Vagina (tissue), 2 donors: ENCODE measurements around the gene FECH. TPM values are rescaled to one million over a fixed set of nuclear protein-coding genes. Genes with fewer than 3 reads are reported as not detected.

Experiments used
- DNase-seq, 2 donors: peaks; one replicate each; pipeline ENCODE4 v3.0.0-alpha.2; 2017; ENCODE audit errors: extremely low spot score in 2 of 2
- H3K27ac ChIP-seq: fragments of 200-600 bp; sonication (generic); one replicate; pipeline ENCODE4 v1.5.1; 2019
- H3K27me3 ChIP-seq: fragments of 200-600 bp; sonication (generic); one replicate; pipeline ENCODE4 v1.5.1; 2019
- H3K36me3 ChIP-seq, 2 donors: fragments of 200-600 bp; sonication (generic); one replicate each; pipeline ENCODE4 v1.5.1; 2017 to 2019
- H3K4me1 ChIP-seq: fragments of 200-600 bp; sonication (generic); one replicate; pipeline ENCODE4 v1.5.1; 2019
- H3K4me3 ChIP-seq, 2 donors: fragments of 200-600 bp; sonication (generic); 1 replicate in 1 of 2; 2 replicates in 1 of 2; pipeline ENCODE4 v1.5.1; 2016 to 2019
- H3K9me3 ChIP-seq: fragments of 200-600 bp; sonication (generic); one replicate; pipeline ENCODE4 v1.5.1; 2019
- CTCF ChIP-seq, 3 experiments: fragments of 450-650 bp in 2 of 3; fragments of 200-600 bp in 1 of 3; sonication (generic) in 1 of 3; IDR thresholded peaks; one replicate each; pipeline ENCODE4 v1.5.1; 2017 to 2019; ENCODE audit warnings: antibody characterized with exemption in 3 of 3, mild to moderate bottlenecking in 2 of 3, moderate library complexity in 2 of 3
- POLR2A ChIP-seq, 2 donors: fragments of 450-650 bp; IDR thresholded peaks; one replicate each; pipeline ENCODE4 v1.6.1; 2017; ENCODE audit warnings: antibody characterized with exemption in 2 of 2, mild to moderate bottlenecking in 2 of 2, moderate library complexity in 2 of 2
- POLR2AphosphoS5 ChIP-seq, 2 donors: sonication (generic); formaldehyde crosslinking; IDR thresholded peaks; one replicate each; pipeline ENCODE4 v1.9.0; 2017; ENCODE audit warnings: antibody characterized with exemption in 2 of 2, mild to moderate bottlenecking in 2 of 2, low read depth in 1 of 2; ENCODE audit not compliant: insufficient read depth in 1 of 2
- intact Hi-C: fragments of 100-400 bp; cut with DNase I; formaldehyde crosslinking; loops from one replicate; pipeline ENCODE4 v1.15.1; 2023
- total RNA-seq: library from RNA; depleted of rRNA; stranded (reverse); fragments of >200 nt; gene quantifications from one replicate; pipeline ENCODE4 v1.2.3, GENCODE V29; 2016

Gene FECH
- total RNA-seq, 1 donor from 2014 or later, result 44.7 TPM

GRCh38 chr18:57587098-57587661 is 678 bp upstream of the FECH start:
- Histone ChIP-seq H3K4me3 (peak overlapping the region; percentile 74 to 98), H3K27ac (peak overlapping the region; percentile 84), H3K9me3 (no peaks in the 10 kb centered on the region), H3K27me3 (no peaks in the 10 kb centered on the region), H3K4me1 (peaks cover 17% of the 10 kb centered on the region), H3K36me3 (no peaks in the 10 kb centered on the region)
- DNase-seq, result no peak
- TF ChIP-seq POLR2AphosphoS5 (IDR thresholded peaks at IDR 0.05; ENCODE audit: insufficient read depth in 1 of 2, low read depth in 1 of 2), result no peak
- no peak for TF ChIP-seq CTCF (IDR thresholded peaks at IDR 0.05)
- TF ChIP-seq POLR2A (IDR thresholded peaks at IDR 0.05), result no peak
- intact Hi-C loops, result no loop called here

GRCh38 chr18:57585855-57586250 is 649 bp downstream of the FECH start:
- intact Hi-C loops, result no loop called here
- Histone ChIP-seq H3K4me3 (peak overlapping the region; percentile 74 to 98), H3K27ac (peak overlapping the region; percentile 84), H3K27me3 (no peaks in the 10 kb centered on the region), H3K4me1 (peaks cover 17% of the 10 kb centered on the region), H3K36me3 (no peaks in the 10 kb centered on the region), H3K9me3 (no peaks in the 10 kb centered on the region)
- TF ChIP-seq POLR2A (IDR thresholded peaks at IDR 0.05) (no peak), POLR2AphosphoS5 (IDR thresholded peaks at IDR 0.05; ENCODE audit: insufficient read depth in 1 of 2, low read depth in 1 of 2) (no peak), CTCF (IDR thresholded peaks at IDR 0.05) (no peak)
- no peak for DNase-seq

- Histone ChIP-seq H3K4me3 (peak overlapping the region; percentile 74 to 98), H3K27ac (no peak overlapping the region), H3K9me3 (no peaks in the 10 kb centered on the region), H3K27me3 (no peaks in the 10 kb centered on the region), H3K4me1 (peaks cover 17% of the 10 kb centered on the region), H3K36me3 (no peaks in the 10 kb centered on the region)
- no peak for DNase-seq
- intact Hi-C loops, result no loop called here
- TF ChIP-seq CTCF (IDR thresholded peaks at IDR 0.05), result no peak
- no peak for TF ChIP-seq POLR2AphosphoS5 (IDR thresholded peaks at IDR 0.05; ENCODE audit: insufficient read depth in 1 of 2, low read depth in 1 of 2)
- no peak for TF ChIP-seq POLR2A (IDR thresholded peaks at IDR 0.05)
Measured at GRCh38 chr18:57585421-57585820, 1.1 kb downstream of the FECH start.

- Histone ChIP-seq H3K36me3 (peaks cover 0 to 8% of the 10 kb centered on the region in 2 donors), H3K4me1 (peaks cover 17% of the 10 kb centered on the region), H3K9me3 (no peaks in the 10 kb centered on the region), H3K4me3 (no peak overlapping the region), H3K27ac (no peak overlapping the region), H3K27me3 (no peaks in the 10 kb centered on the region)
- no peak for TF ChIP-seq POLR2AphosphoS5 (IDR thresholded peaks at IDR 0.05; ENCODE audit: insufficient read depth in 1 of 2, low read depth in 1 of 2)
- TF ChIP-seq CTCF (IDR thresholded peaks at IDR 0.05), result no peak
- no peak for TF ChIP-seq POLR2A (IDR thresholded peaks at IDR 0.05)
- intact Hi-C loops, result no loop called here
- DNase-seq, result no peak
Measured at GRCh38 chr18:57584444-57584843, 2.1 kb downstream of the FECH start.

- DNase-seq, result no peak
- peaks cover 0 to 19% of the 10 kb centered on the region in 2 donors for H3K36me3 ChIP-seq
- H3K9me3 ChIP-seq, result no peaks in the 10 kb centered on the region
- H3K27me3 ChIP-seq, result no peaks in the 10 kb centered on the region
- intact Hi-C loops, result no loop called here
- H3K27ac ChIP-seq, result no peak overlapping the region
- no peak overlapping the region for H3K4me3 ChIP-seq
- TF ChIP-seq CTCF (IDR thresholded peaks at IDR 0.05) (no peak), POLR2AphosphoS5 (IDR thresholded peaks at IDR 0.05; ENCODE audit: insufficient read depth in 1 of 2, low read depth in 1 of 2) (no peak), POLR2A (IDR thresholded peaks at IDR 0.05) (no peak)
- peaks cover 17% of the 10 kb centered on the region for H3K4me1 ChIP-seq
Measured at GRCh38 chr18:57583297-57583835, 3.1 kb downstream of the FECH start.
